Measurements from ENCODE around the gene PTTG1IP.

Gene PTTG1IP

DNA sequence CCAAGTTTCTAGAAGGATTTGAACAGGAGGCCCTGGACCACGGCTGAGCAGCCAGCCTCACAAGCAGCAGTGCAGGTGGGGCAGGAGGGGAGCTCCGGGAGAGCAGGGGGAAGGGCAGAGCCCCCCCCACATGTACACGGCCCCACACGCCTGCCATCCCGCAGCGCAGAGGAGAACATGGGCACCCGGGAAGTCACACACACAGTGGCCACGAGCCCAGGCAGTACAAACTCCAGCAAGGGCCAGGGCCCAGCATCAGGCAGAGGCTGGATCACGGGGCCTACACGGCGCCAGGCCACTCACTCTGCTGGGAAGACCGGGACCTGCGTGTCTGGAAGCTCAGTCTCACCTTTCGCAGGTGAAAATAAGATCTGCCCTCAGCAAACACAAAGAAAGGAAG lies 60.9 kb downstream of the PTTG1IP start:
- TF ChIP-seq, protein P1, sequence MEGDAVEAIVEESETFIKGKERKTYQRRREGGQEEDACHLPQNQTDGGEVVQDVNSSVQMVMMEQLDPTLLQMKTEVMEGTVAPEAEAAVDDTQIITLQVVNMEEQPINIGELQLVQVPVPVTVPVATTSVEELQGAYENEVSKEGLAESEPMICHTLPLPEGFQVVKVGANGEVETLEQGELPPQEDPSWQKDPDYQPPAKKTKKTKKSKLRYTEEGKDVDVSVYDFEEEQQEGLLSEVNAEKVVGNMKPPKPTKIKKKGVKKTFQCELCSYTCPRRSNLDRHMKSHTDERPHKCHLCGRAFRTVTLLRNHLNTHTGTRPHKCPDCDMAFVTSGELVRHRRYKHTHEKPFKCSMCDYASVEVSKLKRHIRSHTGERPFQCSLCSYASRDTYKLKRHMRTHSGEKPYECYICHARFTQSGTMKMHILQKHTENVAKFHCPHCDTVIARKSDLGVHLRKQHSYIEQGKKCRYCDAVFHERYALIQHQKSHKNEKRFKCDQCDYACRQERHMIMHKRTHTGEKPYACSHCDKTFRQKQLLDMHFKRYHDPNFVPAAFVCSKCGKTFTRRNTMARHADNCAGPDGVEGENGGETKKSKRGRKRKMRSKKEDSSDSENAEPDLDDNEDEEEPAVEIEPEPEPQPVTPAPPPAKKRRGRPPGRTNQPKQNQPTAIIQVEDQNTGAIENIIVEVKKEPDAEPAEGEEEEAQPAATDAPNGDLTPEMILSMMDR (IDR thresholded peaks at IDR 0.05), result no peak

DNA sequence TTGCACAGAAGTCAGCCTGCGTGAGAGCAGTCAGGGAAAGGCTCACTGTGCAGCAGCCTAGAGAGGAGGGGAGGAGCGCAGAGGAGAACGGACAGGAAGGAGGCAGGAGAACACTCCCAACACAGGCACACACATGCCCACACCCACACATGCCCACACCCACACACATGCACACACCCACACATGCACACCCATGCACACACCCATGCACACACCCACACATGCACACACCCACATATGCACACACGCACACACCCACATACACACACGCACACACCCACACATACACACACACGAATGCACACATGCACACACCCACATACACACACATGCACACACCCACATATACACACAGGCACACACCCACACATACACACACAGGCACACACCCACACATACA lies 62.7 kb downstream of the PTTG1IP start:
- TF ChIP-seq, protein P1 (IDR thresholded peaks at IDR 0.05), result no peak

DNA sequence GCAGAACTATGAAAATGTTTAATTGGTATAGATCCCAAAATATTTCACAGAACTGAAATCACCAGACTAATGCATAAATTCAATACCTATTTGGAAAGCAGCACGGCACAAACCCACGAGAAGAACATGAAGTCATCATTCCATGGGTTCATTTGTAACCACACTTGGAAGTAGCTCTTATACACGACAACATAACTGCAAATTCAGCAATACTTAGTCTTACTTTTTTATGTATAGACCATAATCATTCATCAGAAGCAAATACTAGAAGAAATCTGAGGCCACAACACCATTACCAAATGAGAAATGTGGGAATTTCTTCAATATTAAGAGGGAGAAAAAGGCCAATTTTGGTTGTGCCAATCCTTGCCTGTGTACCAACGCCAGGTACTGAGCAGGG lies 67.6 kb downstream of the PTTG1IP start:
- TF ChIP-seq, protein P1 (IDR thresholded peaks at IDR 0.05), result no peak

DNA sequence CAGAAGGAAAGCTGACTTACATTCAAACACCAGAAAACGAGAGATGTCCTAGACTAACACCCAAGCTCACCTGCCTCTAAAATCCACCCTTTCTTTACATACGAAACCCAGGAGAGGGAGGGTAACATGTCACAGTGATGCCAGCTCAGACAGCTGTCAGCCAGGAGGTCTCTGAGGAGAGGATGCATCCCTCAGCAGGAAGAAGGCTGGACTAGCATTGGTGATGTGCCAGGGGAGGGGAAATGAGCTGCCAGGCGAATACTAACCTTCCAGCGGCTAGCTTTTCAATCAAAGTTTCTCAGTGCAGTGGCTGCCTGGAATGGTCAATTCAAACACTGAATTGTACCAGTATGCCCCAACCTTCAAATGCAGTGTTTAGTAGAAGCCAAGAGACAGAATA lies 68.3 kb downstream of the PTTG1IP start:
- TF ChIP-seq, protein P1 (IDR thresholded peaks at IDR 0.05), result no peak

DNA sequence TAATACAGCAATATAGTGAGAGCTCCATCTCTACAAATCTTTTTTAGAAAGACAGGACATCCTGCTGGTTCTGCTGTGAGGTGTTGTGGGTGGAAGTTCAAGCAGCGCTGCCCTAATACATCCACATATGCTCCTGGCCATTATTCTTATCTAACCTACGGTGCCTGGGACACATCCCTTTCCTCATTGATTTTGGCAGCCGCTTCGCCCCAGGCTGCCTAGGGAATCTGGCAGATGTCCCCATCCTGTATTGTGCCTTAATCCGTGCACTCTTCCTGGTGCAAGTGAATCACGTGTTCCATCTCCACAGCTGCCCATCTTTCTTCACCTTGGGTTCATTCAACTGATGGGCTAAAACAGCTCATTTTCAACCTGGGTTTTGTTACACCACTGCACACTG lies 68.7 kb downstream of the PTTG1IP start:
- TF ChIP-seq, protein P1 (IDR thresholded peaks at IDR 0.05), result no peak

DNA sequence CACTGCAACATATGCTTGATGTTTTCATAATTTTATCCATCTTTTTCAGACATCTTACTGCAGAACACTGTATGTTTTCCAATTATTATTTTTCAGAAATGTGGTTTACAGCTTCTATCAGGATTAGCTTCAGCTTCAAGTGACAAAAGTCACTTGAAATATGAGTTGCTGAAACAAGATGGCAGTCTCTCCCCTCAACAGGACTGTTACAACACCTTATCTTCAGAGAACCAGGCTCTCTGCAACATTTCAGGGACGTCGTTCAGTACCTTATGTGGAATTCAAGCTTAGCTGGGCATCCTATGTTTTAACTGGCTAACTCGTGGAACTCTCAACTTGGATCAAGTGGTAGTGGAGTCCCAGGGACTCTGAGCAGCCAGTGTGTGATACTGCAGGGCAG lies 69.8 kb downstream of the PTTG1IP start:
- TF ChIP-seq, protein P1 (IDR thresholded peaks at IDR 0.05), result no peak

DNA sequence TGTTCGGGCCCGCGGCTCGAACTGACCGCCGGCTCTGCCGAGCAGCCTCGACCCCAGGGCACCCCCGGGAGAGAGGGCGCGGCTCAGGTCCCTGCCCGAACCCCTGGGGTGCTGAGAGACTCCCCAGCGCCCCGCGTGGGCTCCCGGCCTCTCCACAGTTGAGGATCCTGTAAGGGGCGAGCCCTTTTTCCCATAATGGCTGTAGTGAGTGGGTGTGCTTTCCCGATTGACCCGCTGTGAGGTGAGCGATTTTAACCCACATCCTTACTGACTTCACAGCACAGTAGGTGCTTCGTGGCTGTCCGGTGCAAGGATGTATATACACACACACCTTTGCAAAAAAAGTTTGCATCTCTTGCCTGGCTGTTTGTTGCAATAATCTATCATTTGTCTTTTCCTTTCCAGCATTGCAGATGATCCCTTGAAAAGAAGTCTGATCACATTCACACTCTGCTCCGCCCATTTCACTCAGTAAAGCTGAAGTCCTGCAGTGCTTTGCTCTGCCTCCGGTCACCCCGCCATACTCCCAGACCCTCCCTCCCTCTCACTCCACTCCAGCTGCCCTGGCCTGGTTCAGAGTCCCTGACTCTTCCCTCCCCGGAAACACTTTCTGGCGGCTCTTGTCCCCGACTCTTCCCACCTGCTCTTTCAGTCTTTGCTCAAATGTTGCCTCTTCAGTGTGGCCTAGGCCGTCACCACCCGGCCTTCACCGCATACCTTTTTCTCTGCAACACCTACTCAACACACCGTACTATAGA lies 70.9 kb downstream of the PTTG1IP start:
- TF ChIP-seq, protein P1 (IDR thresholded peaks at IDR 0.05), result no peak
